Gastroesophageal sphincter (tissue), 4 donors: ENCODE data around the gene CLMP. TPM values are rescaled to one million over a fixed set of nuclear protein-coding genes. Genes with fewer than 3 reads are reported as not detected.

Experiments used
- ATAC-seq: fragments of 150-250 bp; one replicate; pipeline ENCODE4 v1.9.1; 2016; ENCODE audit warnings: mild to moderate bottlenecking, moderate library complexity
- H3K27ac ChIP-seq, 4 donors: fragments of 200-600 bp; sonication (generic) in 3 of 4; 1 replicate in 3 of 4; 2 replicates in 1 of 4; pipeline ENCODE4 v1.5.1; 2016 to 2019
- H3K27me3 ChIP-seq: fragments of 200-600 bp; sonication (generic); one replicate; pipeline ENCODE4 v1.5.1; 2019
- H3K36me3 ChIP-seq, 2 donors: fragments of 200-600 bp; sonication (generic); one replicate each; pipeline ENCODE4 v1.5.1; 2019; ENCODE audit warnings: control low read depth in 1 of 2
- H3K4me1 ChIP-seq, 3 donors: fragments of 200-600 bp; sonication (generic); 1 replicate in 2 of 3; 2 replicates in 1 of 3; pipeline ENCODE4 v1.5.1; 2016 to 2019; ENCODE audit warnings: control low read depth in 2 of 3
- H3K4me3 ChIP-seq, 2 donors: fragments of 200-600 bp; sonication (generic); one replicate each; pipeline ENCODE4 v1.5.1; 2019; ENCODE audit warnings: mild to moderate bottlenecking in 1 of 2, moderate library complexity in 1 of 2
- H3K9me3 ChIP-seq, 3 donors: fragments of 200-600 bp; sonication (generic); one replicate each; pipeline ENCODE4 v1.5.1; 2017 to 2019; ENCODE audit warnings: control low read depth in 2 of 3
- CTCF ChIP-seq, 4 experiments: fragments of 200-600 bp in 2 of 4; fragments of 450-650 bp in 2 of 4; sonication (generic) in 1 of 4; IDR thresholded peaks; one replicate each; pipeline ENCODE4 v1.5.1; 2017 to 2019; ENCODE audit warnings: antibody characterized with exemption in 4 of 4, mild to moderate bottlenecking in 2 of 4, moderate library complexity in 2 of 4
- EP300 ChIP-seq: sonication (generic); formaldehyde crosslinking; IDR thresholded peaks from one replicate; pipeline ENCODE4 v1.6.1; 2017; ENCODE audit warnings: antibody characterized with exemption, mild to moderate bottlenecking
- POLR2A ChIP-seq, 2 donors: fragments of 450-650 bp; IDR thresholded peaks; one replicate each; pipeline ENCODE4 v1.6.1; 2017; ENCODE audit warnings: antibody characterized with exemption in 2 of 2, mild to moderate bottlenecking in 2 of 2, moderate library complexity in 1 of 2
- POLR2AphosphoS5 ChIP-seq: sonication (generic); formaldehyde crosslinking; IDR thresholded peaks from one replicate; pipeline ENCODE4 v1.6.1; 2017; ENCODE audit warnings: antibody characterized with exemption
- WGBS, 2 donors: methylation state at CpG; one replicate each; pipeline ENCODE4 v1.1.5; 2018; ENCODE audit warnings: low coverage in 1 of 2; 5-methylcytosine and 5-hydroxymethylcytosine counted together
- total RNA-seq, 4 donors: library from RNA; depleted of rRNA; stranded (reverse); fragments of >200 nt; gene quantifications; one replicate each; pipeline ENCODE4 v1.1.0, GENCODE V29; 2016

CLMP gene
- total RNA-seq, 4 donors from 2014 or later = 89.1 to 274 (median 151) TPM

GRCh38 chr11:123084454-123084853, 110.6 kb downstream of the CLMP start:
- no peak for ATAC-seq
- peak overlapping the region in 3 of 4 donors; percentile 63 to 72 (median 64) for H3K27ac ChIP-seq
- no peaks in the 10 kb centered on the region for H3K27me3 ChIP-seq
- H3K9me3 ChIP-seq = no peaks in the 10 kb centered on the region
- WGBS, 2 donors = 92 to 100% methylated on average over 2 to 6 of the region's 7 CpGs
- H3K4me1 ChIP-seq = peaks cover 0 to 12% (median 0%) of the 10 kb centered on the region in 3 donors
- no peak for TF ChIP-seq EP300
- TF ChIP-seq POLR2A (IDR thresholded peaks at IDR 0.05) = no peak
- no peak for TF ChIP-seq POLR2AphosphoS5
- TF ChIP-seq CTCF (IDR thresholded peaks at IDR 0.05) = no peak
- peaks cover 0 to 38% of the 10 kb centered on the region in 2 donors for H3K36me3 ChIP-seq
- no peak overlapping the region for H3K4me3 ChIP-seq

- no peaks in the 10 kb centered on the region for H3K27me3 ChIP-seq
- TF ChIP-seq EP300 (no peak), CTCF (IDR thresholded peaks at IDR 0.05) (no peak), POLR2AphosphoS5 (peak; percentile 76)
- peaks cover 0 to 12% (median 0%) of the 10 kb centered on the region in 3 donors for H3K4me1 ChIP-seq
- H3K36me3 ChIP-seq = peaks cover 0 to 41% of the 10 kb centered on the region in 2 donors
- peak overlapping the region; percentile 20 to 72 (median 64) for H3K27ac ChIP-seq
- no peak overlapping the region for H3K4me3 ChIP-seq
- WGBS, 2 donors = 0 to 6% methylated on average over 4 of the region's 4 CpGs
- ATAC-seq = peak; percentile 78
- no peaks in the 10 kb centered on the region for H3K9me3 ChIP-seq
Measured at GRCh38 chr11:123083623-123084029, 111.4 kb downstream of the CLMP start.

- H3K36me3 ChIP-seq = peaks cover 0 to 39% of the 10 kb centered on the region in 2 donors
- TF ChIP-seq EP300 = no peak
- no peak for TF ChIP-seq POLR2AphosphoS5
- TF ChIP-seq CTCF (IDR thresholded peaks at IDR 0.05) = no peak
- no peak for TF ChIP-seq POLR2A (IDR thresholded peaks at IDR 0.05)
- H3K9me3 ChIP-seq = no peaks in the 10 kb centered on the region
- WGBS, 2 donors = 36 to 53% methylated on average over 4 of the region's 4 CpGs
- H3K27ac ChIP-seq = peak overlapping the region in 3 of 4 donors; percentile 63 to 72 (median 64)
- H3K4me3 ChIP-seq = no peak overlapping the region
- no peak for ATAC-seq
- peaks cover 0 to 12% (median 0%) of the 10 kb centered on the region in 3 donors for H3K4me1 ChIP-seq
- no peaks in the 10 kb centered on the region for H3K27me3 ChIP-seq
Measured at GRCh38 chr11:123082977-123083376, 112.1 kb downstream of the CLMP start.

- H3K4me1 ChIP-seq = peaks cover 0 to 12% (median 0%) of the 10 kb centered on the region in 3 donors
- TF ChIP-seq EP300 = no peak
- no peak for TF ChIP-seq POLR2A (IDR thresholded peaks at IDR 0.05)
- no peak for TF ChIP-seq POLR2AphosphoS5
- no peak for TF ChIP-seq CTCF (IDR thresholded peaks at IDR 0.05)
- peaks cover 0 to 54% of the 10 kb centered on the region in 2 donors for H3K36me3 ChIP-seq
- no peaks in the 10 kb centered on the region for H3K9me3 ChIP-seq
- ATAC-seq = no peak
- 88 to 89% methylated on average over 1 of the region's 1 CpG for WGBS, 2 donors
- no peak overlapping the region for H3K27ac ChIP-seq
- H3K4me3 ChIP-seq = no peak overlapping the region
- no peaks in the 10 kb centered on the region for H3K27me3 ChIP-seq
Measured at GRCh38 chr11:123080015-123080414, 115.0 kb downstream of the CLMP start.

- Histone ChIP-seq H3K9me3 (no peaks in the 10 kb centered on the region), H3K27ac (peak overlapping the region in 1 of 4 donors; percentile 1), H3K4me1 (peaks cover 0 to 11% (median 3%) of the 10 kb centered on the region in 3 donors), H3K27me3 (no peaks in the 10 kb centered on the region), H3K36me3 (peaks cover 0 to 70% of the 10 kb centered on the region in 2 donors), H3K4me3 (no peak overlapping the region)
- TF ChIP-seq POLR2AphosphoS5 = no peak
- no peak for TF ChIP-seq EP300
- TF ChIP-seq CTCF (IDR thresholded peaks at IDR 0.05) = no peak
- TF ChIP-seq POLR2A (IDR thresholded peaks at IDR 0.05) = no peak
- ATAC-seq = no peak
- WGBS, 2 donors = 64 to 91% methylated on average over 2 of the region's 2 CpGs
Measured at GRCh38 chr11:123076484-123076883, 118.6 kb downstream of the CLMP start.
